ENCODE data around the gene ARMS2. TPM values are rescaled to one million over a fixed set of nuclear protein-coding genes. Genes with fewer than 3 reads are reported as not detected.

ARMS2 gene
- total RNA-seq, 1 experiment from 2014 or later = not detected

DNA sequence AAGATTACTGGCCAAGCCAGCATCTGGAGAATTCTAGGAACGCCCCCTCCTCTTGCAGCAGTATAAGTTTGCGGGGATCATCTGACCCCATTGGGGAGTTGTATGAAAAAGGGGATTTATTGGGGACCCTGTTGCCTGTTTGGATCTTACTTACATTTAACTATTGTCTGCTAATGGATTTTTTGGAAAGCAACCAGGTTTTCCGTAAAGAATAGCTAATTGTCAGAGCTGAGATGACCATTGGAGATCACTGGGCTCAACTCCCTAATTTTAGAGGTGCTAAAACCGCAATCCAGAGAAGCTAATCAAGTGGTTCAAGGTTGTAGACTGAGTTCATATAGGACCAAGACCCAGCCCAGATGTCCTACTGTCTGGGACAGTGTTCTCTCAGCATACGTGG lies 45.7 kb downstream of the ARMS2 start:
- no peak for DNase-seq (ENCODE audit: low read depth, low spot score)
- in situ Hi-C loops (cut with HindIII; ENCODE audit: low pct_unique_long_range_greater_than_20kb, low sequenced_read_pairs) = no loop called here

DNA sequence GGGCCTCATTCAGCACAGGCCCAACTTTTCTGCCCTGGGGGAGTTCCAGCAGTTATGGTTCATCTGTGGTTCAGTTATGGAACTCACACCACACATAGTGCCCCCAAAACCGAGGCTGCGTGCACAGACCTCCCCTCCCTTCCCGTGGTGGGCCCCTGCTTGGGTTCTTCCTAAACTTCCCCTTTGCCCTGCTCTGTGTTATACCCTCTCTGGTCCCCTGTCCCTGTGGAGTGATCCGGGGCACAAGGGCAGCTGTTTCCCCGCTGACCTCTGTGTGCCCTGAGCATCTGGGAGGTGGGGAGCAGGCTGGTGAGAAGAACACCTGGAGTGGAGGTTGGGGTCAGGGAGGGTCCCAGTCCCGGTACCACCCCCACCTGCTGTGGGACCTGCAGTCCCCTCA lies 46.3 kb downstream of the ARMS2 start:
- in situ Hi-C loops (cut with HindIII; ENCODE audit: low pct_unique_long_range_greater_than_20kb, low sequenced_read_pairs) = no loop called here

DNA sequence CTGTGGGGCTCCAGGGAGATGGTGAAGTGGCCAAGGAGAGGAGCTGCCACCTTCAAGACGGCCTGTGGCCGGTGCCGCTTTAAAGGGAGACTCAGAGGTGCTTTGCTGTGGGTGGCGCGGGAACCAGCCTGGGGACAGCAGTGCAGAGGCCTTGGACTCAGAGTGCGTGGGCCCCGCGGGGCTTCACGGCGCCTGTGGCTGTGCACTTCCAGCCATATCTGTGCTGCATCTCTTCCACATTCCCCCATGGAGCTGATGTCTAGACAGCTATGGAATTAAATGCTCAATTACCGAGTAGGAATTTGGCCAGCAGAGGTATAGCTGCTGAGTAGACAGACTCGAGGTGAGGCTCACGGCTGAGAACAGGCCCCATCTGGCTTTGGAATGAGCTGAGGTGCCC lies 48.6 kb downstream of the ARMS2 start:
- in situ Hi-C loops (cut with HindIII; ENCODE audit: low pct_unique_long_range_greater_than_20kb, low sequenced_read_pairs) = no loop called here
- no peak for DNase-seq (ENCODE audit: low read depth, low spot score)

More for the DNA sequence above, 46.3 kb downstream of the ARMS2 start:
- DNase-seq (ENCODE audit: low read depth, low spot score) = no peak

DNA sequence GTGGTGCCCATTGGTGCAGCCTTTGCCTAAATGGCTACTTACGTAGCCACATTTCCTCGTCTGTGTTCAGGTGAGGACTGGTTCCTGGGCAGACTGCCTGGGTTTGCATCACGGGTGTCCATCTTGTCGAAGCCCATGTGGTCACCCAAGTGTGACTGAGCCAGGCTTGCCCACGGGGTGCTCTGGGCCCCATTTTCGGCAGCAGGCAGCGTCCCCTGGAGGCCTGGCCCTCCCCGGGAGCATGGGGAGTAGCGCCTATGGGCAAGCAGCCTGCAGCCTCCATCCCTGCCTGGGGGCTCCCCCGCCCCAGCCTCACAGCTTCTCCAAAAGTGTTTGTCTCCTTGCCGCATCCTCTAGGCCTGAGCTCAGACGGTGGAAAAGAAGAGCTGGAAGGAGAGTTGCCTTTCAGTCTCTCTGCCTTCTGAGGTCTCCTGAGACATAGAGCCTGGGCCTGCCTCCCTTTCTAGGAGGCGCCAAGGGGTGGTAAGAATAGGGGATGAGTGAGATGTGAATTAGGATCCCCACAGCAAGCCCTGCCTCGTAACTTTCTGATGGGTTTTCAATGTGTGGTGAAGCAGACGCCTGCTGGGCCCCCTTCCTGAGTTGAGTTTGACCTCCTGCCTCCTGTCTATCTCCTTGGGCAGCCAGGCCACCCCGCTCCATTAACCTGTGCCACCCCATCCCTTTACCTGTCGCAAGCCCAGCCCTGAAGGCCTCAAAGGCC lies 49.6 kb downstream of the ARMS2 start:
- in situ Hi-C loops (cut with HindIII; ENCODE audit: low pct_unique_long_range_greater_than_20kb, low sequenced_read_pairs) = no loop called here
- DNase-seq (ENCODE audit: low read depth, low spot score) = no peak

DNA sequence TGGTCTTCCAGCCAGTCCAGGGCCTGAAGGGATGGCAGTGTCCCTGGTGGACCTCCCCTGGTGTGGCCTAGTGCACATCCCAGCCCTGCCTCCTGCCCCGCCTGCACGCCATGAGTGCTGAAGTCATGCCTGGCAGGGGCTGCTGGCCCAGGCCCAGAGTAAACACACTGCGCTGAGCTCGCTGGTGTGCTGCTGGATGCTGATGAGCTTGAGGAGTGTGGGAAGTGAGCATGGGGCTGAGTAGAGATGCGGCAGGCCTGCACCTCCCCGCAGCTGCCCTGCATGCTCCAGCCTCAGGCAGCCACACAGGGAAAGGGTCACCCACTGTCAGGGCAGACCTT lies 50.1 kb downstream of the ARMS2 start:
- in situ Hi-C loops (cut with HindIII; ENCODE audit: low pct_unique_long_range_greater_than_20kb, low sequenced_read_pairs) = no loop called here
- no peak for DNase-seq (ENCODE audit: low read depth, low spot score)

DNA sequence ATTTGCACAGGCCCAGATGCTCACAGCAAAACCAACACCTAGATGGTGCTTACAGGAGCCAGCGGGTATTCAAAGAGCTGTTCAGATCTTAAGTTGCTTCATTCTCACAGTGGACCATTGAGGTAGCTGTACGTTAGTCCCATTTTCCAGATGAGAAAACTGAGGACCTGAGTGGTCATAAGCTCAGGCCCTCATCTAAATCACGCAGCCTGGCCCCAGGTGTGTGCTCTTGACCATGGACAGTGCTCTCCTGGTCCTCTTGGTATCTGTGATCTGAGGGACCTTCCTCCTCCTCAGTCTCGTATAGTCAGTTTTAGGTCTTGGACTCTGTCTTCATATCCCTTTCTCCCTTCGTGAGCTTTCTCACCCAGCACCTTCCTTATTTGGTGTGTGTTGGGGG lies 50.6 kb downstream of the ARMS2 start:
- DNase-seq (ENCODE audit: low read depth, low spot score) = no peak
- in situ Hi-C loops (cut with HindIII; ENCODE audit: low pct_unique_long_range_greater_than_20kb, low sequenced_read_pairs) = no loop called here

DNA sequence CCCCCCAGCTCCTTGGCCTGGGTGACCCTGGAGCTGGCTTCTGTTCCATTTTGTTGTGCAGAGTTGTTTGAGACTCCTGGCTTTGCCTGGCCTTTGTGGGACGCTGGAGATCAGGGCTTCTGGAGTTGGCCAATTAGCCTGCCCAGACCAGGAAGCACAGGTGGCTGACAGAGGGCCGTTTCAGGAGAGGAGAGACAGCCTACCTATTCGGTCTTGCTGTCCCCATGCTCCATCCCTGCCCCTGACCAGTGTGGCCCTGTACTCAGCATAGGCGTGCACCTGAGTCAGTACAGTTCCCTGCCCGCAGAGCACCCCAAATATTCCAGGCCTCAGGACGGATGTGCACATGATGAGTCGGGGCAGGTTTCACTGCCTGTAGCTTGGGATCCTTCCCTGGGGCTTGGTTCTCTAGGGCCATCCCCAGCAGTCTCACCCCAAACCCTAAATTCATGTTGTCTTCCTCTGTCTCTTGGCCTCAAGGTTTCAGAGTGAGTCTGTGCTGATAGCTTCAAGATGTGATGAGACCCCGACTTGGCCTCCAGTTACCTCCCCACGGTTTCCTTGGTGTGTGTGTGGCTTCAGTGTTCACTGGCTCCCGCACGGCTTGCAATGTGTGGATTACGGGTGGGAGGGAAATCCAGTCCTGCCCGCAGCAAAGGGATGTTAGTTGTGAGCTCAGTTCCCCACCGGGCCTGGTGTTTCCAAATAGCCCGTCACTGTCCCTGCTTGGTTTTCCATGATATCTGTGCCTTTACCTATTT lies 51.6 kb downstream of the ARMS2 start:
- no peak for DNase-seq (ENCODE audit: low read depth, low spot score)
- in situ Hi-C loops (cut with HindIII; ENCODE audit: low pct_unique_long_range_greater_than_20kb, low sequenced_read_pairs) = no loop called here

Small RNAs within 50 kb of the gene (small RNA-seq; reads per million reads assigned to genes)
- gene MIR3941 = 0 to 0.05 reads per million in 2 experiments

Other genes with a start within 250 kb of the ARMS2 start
- gene BTBD16, start 183.4 kb upstream of the ARMS2 start, total RNA-seq (2014; rRNA removed; shearing (Covaris generic)) = 0.51 TPM in 1 of 2 replicates, not detected in the other
- 10.4 and 10.7 TPM in 2 replicates for gene PLEKHA1, start 79.9 kb upstream of the ARMS2 start, total RNA-seq (2014; rRNA removed; shearing (Covaris generic))
- 113 and 119 TPM in 2 replicates for gene HTRA1, start 6.9 kb downstream of the ARMS2 start, total RNA-seq (2014; rRNA removed; shearing (Covaris generic))
- 0.32 and 0.42 TPM in 2 replicates for gene DMBT1, start 106.1 kb downstream of the ARMS2 start, total RNA-seq (2014; rRNA removed; shearing (Covaris generic))
- not detected in 2 replicates for gene C10orf120, start 245.2 kb downstream of the ARMS2 start, total RNA-seq (2014; rRNA removed; shearing (Covaris generic))